Fibroblast of lung (primary cell): ENCODE measurements around the gene CRLF2. TPM values are rescaled to one million over a fixed set of nuclear protein-coding genes. Genes with fewer than 3 reads are reported as not detected.

Experiments used
- DNase-seq, 2 donors: peaks; one replicate each; pipeline versions ENCODE4 v3.0.0 to v3.0.0-alpha.2; 2010; ENCODE audit warnings: low read depth in 2 of 2
- H2AFZ ChIP-seq: 2 replicates; pipeline ENCODE4 v1.5.1; 2012; ENCODE audit warnings: low read length, control low read depth, inconsistent platforms
- H3K27ac ChIP-seq: 2 replicates; pipeline ENCODE4 v1.5.1; 2011; ENCODE audit warnings: low read length, control low read depth; ENCODE audit not compliant: insufficient read depth
- H3K27me3 ChIP-seq: 2 replicates; pipeline ENCODE4 v1.5.1; 2011; ENCODE audit warnings: mild to moderate bottlenecking, low read length; ENCODE audit not compliant: control insufficient read depth, insufficient read depth
- H3K36me3 ChIP-seq: 2 replicates; pipeline ENCODE4 v1.5.1; 2011; ENCODE audit warnings: low read length; ENCODE audit not compliant: control insufficient read depth, insufficient read depth
- H3K4me1 ChIP-seq: 2 replicates; pipeline ENCODE4 v1.5.1; 2011; ENCODE audit warnings: low read length; ENCODE audit not compliant: control insufficient read depth, insufficient read depth; ENCODE audit errors: extremely low read depth
- H3K4me2 ChIP-seq: 2 replicates; pipeline ENCODE4 v1.5.1; 2011; ENCODE audit warnings: low read length, control low read depth; ENCODE audit not compliant: insufficient read depth; ENCODE audit errors: extremely low read depth
- H3K4me3 ChIP-seq, 4 experiments: fragments of 200-600 bp in 1 of 4; sonication (generic) in 1 of 4; replicated peaks in 1 of 4; 2 replicates each; pipeline ENCODE4 v1.5.1; 2011 to 2016; ENCODE audit warnings: low read length in 4 of 4, low read depth in 3 of 4, mild to moderate bottlenecking in 3 of 4, control low read depth in 2 of 4, inconsistent platforms in 1 of 4, mixed read lengths in 1 of 4; ENCODE audit not compliant: insufficient read depth in 1 of 4; ENCODE audit errors: control extremely low read depth in 1 of 4
- H3K79me2 ChIP-seq: 2 replicates; pipeline ENCODE4 v1.5.1; 2012; ENCODE audit warnings: mild to moderate bottlenecking, low read length, inconsistent platforms; ENCODE audit not compliant: control insufficient read depth, insufficient read depth
- H3K9ac ChIP-seq: 2 replicates; pipeline ENCODE4 v1.5.1; 2011; ENCODE audit warnings: mild to moderate bottlenecking, low read length, control low read depth; ENCODE audit not compliant: insufficient read depth
- H3K9me3 ChIP-seq: 2 replicates; pipeline ENCODE4 v1.5.1; 2012; ENCODE audit warnings: low read depth, low read length; ENCODE audit not compliant: control insufficient read depth, insufficient read depth
- H4K20me1 ChIP-seq: 2 replicates; pipeline ENCODE4 v1.5.1; 2011; ENCODE audit warnings: low read length; ENCODE audit not compliant: control insufficient read depth, insufficient read depth; ENCODE audit errors: extremely low read depth
- CTCF ChIP-seq, 2 donors: IDR thresholded peaks in 1 of 2; conservative IDR thresholded peaks in 1 of 2; 1 replicate in 1 of 2; 2 replicates in 1 of 2; pipeline ENCODE4 v1.5.1; 2011 to 2012; ENCODE audit warnings: low read length in 2 of 2, control low read depth in 1 of 2, inconsistent platforms in 1 of 2, low read depth in 1 of 2, mild to moderate bottlenecking in 1 of 2
- EZH2 ChIP-seq: IDR thresholded peaks from 2 replicates; pipeline ENCODE4 v1.5.1; 2012; ENCODE audit warnings: low read length, control low read depth, mild to moderate bottlenecking; ENCODE audit errors: missing control alignments
- polyA plus RNA-seq, 2 donors: library from polyadenylated mRNA; depleted of rRNA in 1 of 2; stranded (reverse) in 1 of 2; unstranded in 1 of 2; fragments of >200 nt; gene quantifications; 2 replicates each; pipeline ENCODE4 v1.2.1, GENCODE V29; 2011 to 2012; ENCODE audit warnings: missing spikeins in 1 of 2
- total RNA-seq: library from RNA; depleted of rRNA; stranded (reverse); fragments of >200 nt; gene quantifications from 2 replicates; pipeline ENCODE4 v1.2.1, GENCODE V29; 2014

Gene CRLF2
- total and polyA plus RNA-seq, 2 donors (not counting 1 experiment from before 2014, with no cell fraction given), result not detected

- H2AFZ ChIP-seq, result no peak overlapping the region
- no peak for TF ChIP-seq CTCF (conservative IDR thresholded peaks at IDR 0.05 in 1 of 2, IDR thresholded peaks at IDR 0.05 in 1 of 2; ENCODE audit: low read depth in 1 of 2, low read length in 2 of 2)
- TF ChIP-seq EZH2, result no peak
- no peak overlapping the region for H3K4me3 ChIP-seq
- H3K27me3 ChIP-seq, result no peaks in the 10 kb centered on the region
- peak in 1 of 2 donors; percentile 1 for DNase-seq
- no peaks in the 10 kb centered on the region for H3K9me3 ChIP-seq
- no peaks in the 10 kb centered on the region for H3K36me3 ChIP-seq
- H3K9ac ChIP-seq, result no peak overlapping the region
- no peak overlapping the region for H3K4me2 ChIP-seq
- H3K27ac ChIP-seq, result no peak overlapping the region
- H3K4me1 ChIP-seq, result no peaks in the 10 kb centered on the region
- H3K79me2 ChIP-seq, result no peaks in the 10 kb centered on the region
- no peaks in the 10 kb centered on the region for H4K20me1 ChIP-seq
Measured at GRCh38 chrX:1222531-1223241, 10.2 kb upstream of the CRLF2 start.

GRCh38 chrX:1221296-1221845 is 8.9 kb upstream of the CRLF2 start:
- H3K79me2 ChIP-seq, result no peaks in the 10 kb centered on the region
- H3K4me3 ChIP-seq, result no peak overlapping the region
- H3K36me3 ChIP-seq, result no peaks in the 10 kb centered on the region
- no peaks in the 10 kb centered on the region for H3K9me3 ChIP-seq
- no peaks in the 10 kb centered on the region for H4K20me1 ChIP-seq
- H3K27me3 ChIP-seq, result no peaks in the 10 kb centered on the region
- DNase-seq, result no peak
- TF ChIP-seq EZH2 (no peak), CTCF (conservative IDR thresholded peaks at IDR 0.05 in 1 of 2, IDR thresholded peaks at IDR 0.05 in 1 of 2; ENCODE audit: low read depth in 1 of 2, low read length in 2 of 2) (no peak)
- no peak overlapping the region for H3K9ac ChIP-seq
- no peak overlapping the region for H3K4me2 ChIP-seq
- H3K27ac ChIP-seq, result no peak overlapping the region
- H3K4me1 ChIP-seq, result no peaks in the 10 kb centered on the region
- no peak overlapping the region for H2AFZ ChIP-seq

- Histone ChIP-seq H3K4me3 (no peak overlapping the region), H3K36me3 (no peaks in the 10 kb centered on the region), H3K9ac (no peak overlapping the region), H3K4me2 (no peak overlapping the region), H2AFZ (no peak overlapping the region), H4K20me1 (no peaks in the 10 kb centered on the region), H3K27ac (no peak overlapping the region), H3K9me3 (no peaks in the 10 kb centered on the region), H3K4me1 (no peaks in the 10 kb centered on the region), H3K27me3 (no peaks in the 10 kb centered on the region), H3K79me2 (no peaks in the 10 kb centered on the region)
- no peak for TF ChIP-seq CTCF (conservative IDR thresholded peaks at IDR 0.05 in 1 of 2, IDR thresholded peaks at IDR 0.05 in 1 of 2; ENCODE audit: low read depth in 1 of 2, low read length in 2 of 2)
- no peak for TF ChIP-seq EZH2
- DNase-seq, result no peak
Measured at GRCh38 chrX:1218286-1218685, 5.8 kb upstream of the CRLF2 start.
